Loucy (cell line): ENCODE data around the gene SMYD5.

Source experiments
- H2AFZ ChIP-seq: fragments of 200-600 bp; sonication (generic); 2 replicates; pipeline ENCODE4 v1.6.0; 2016; ENCODE audit warnings: antibody characterized with exemption, mild to moderate bottlenecking, low read length, moderate library complexity
- H3F3A ChIP-seq: fragments of 200-600 bp; 2 replicates; pipeline ENCODE4 v1.6.0; 2016; ENCODE audit warnings: antibody characterized with exemption, low read depth, mild to moderate bottlenecking
- H3K27me3 ChIP-seq: fragments of 200-600 bp; sonication (generic); 2 replicates; pipeline ENCODE4 v1.6.1; 2014; ENCODE audit warnings: low read length, mild to moderate bottlenecking; ENCODE audit not compliant: insufficient read depth, poor library complexity, severe bottlenecking
- H3K36me3 ChIP-seq: fragments of 200-600 bp; sonication (generic); 2 replicates; pipeline ENCODE4 v1.6.1; 2016; ENCODE audit warnings: low read length; ENCODE audit not compliant: insufficient read depth
- H3K4me1 ChIP-seq: fragments of 200-600 bp; sonication (generic); 2 replicates; pipeline ENCODE4 v1.5.1; 2014; ENCODE audit warnings: low read length, mild to moderate bottlenecking; ENCODE audit not compliant: insufficient read depth, poor library complexity, severe bottlenecking
- H3K4me2 ChIP-seq: fragments of 200-600 bp; sonication (generic); 2 replicates; pipeline ENCODE4 v1.6.0; 2014; ENCODE audit warnings: antibody characterized with exemption, low read length, low read depth, mild to moderate bottlenecking; ENCODE audit not compliant: poor library complexity, severe bottlenecking
- H3K4me3 ChIP-seq: fragments of 200-600 bp; sonication (generic); 2 replicates; pipeline ENCODE4 v1.5.1; 2014; ENCODE audit warnings: low read length, mild to moderate bottlenecking, mixed read lengths; ENCODE audit not compliant: poor library complexity, severe bottlenecking
- H3K79me2 ChIP-seq: fragments of 200-600 bp; sonication (generic); 2 replicates; pipeline ENCODE4 v1.6.1; 2014; ENCODE audit warnings: low read length; ENCODE audit not compliant: insufficient read depth
- H3K9ac ChIP-seq: fragments of 200-600 bp; sonication (generic); 2 replicates; pipeline ENCODE4 v1.6.0; 2014; ENCODE audit warnings: mild to moderate bottlenecking, low read depth, low read length, moderate library complexity; ENCODE audit not compliant: poor library complexity, severe bottlenecking
- H3K9me2 ChIP-seq: fragments of 200-600 bp; sonication (generic); replicated peaks from 2 replicates; pipeline ENCODE4 v1.6.1; 2016; ENCODE audit warnings: low read depth, low read length, mixed read lengths
- H3K9me3 ChIP-seq: fragments of 200-600 bp; sonication (generic); 2 replicates; pipeline ENCODE4 v1.6.1; 2014; ENCODE audit warnings: mild to moderate bottlenecking, antibody characterized with exemption, low read length, low read depth; ENCODE audit not compliant: insufficient read depth
- H4K20me1 ChIP-seq: fragments of 200-600 bp; sonication (generic); 2 replicates; pipeline ENCODE4 v1.6.0; 2014; ENCODE audit warnings: antibody characterized with exemption, low read length, mild to moderate bottlenecking; ENCODE audit not compliant: insufficient read depth, poor library complexity, severe bottlenecking
- CTCF ChIP-seq: fragments of 200-600 bp; sonication (generic); conservative IDR thresholded peaks from 2 replicates; pipeline ENCODE4 v1.5.1; 2014; ENCODE audit warnings: mild to moderate bottlenecking, antibody characterized with exemption, low read length
- EZH2phosphoT487 ChIP-seq: fragments of 200-600 bp; IDR thresholded peaks from 2 replicates; pipeline ENCODE4 v1.6.1; 2018; ENCODE audit warnings: antibody characterized with exemption, mild to moderate bottlenecking, moderate library complexity, borderline replicate concordance

SMYD5 gene

DNA sequence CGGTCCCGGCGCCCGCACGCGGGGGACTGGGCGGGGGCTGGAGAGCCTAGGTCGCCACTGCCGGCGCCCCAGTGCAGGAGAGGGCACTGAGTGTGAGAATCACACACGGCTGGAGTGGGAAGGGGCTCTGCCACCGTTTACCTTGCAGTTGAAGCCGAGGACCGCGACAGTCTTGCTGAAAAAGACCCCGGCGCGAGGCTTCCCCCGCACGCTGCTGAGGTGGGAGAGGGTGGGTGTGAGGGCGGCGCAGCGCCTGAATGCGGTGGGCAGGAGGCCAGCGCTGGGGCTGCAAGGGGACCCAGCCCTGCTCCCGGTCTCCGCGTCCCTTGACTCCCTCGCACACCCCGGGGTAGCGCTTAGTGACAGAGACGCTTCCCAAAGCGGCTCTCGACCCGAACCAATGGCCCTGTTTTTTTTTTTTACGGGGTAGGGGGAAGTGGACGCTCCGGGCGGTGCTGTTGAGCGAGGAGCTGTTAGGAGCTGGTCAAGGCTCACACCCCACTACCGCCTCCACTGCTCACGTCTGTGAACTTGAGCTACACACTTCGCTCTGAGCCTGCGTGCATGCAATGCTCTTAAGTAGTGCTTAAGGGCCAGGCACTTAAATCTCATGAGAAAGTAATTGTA lies 10.9 kb upstream of the SMYD5 start:
- no peak overlapping the region for H3K4me2 ChIP-seq

DNA sequence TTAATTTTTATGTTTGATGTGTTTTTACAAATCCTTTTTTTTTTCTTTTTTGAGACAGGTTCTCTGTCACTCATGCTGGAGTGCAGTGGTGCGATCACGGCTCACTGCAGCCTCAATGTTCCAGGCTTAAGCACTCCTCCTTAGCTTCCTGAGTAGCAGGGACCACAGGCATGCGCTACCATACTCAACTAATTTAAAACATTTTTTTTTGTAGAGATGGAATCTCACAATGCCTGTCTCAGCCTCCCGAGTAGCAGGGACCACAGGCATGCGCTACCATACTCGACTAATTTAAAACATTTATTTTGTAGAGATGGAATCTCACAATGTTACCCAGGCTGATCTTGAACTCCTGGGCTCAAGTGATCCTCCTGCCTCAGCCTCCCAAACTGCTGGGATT lies 8.4 kb upstream of the SMYD5 start:
- no peaks in the 10 kb centered on the region for H3F3A ChIP-seq
- H3K4me2 ChIP-seq: no peak overlapping the region
- H3K27me3 ChIP-seq: no peaks in the 10 kb centered on the region
- no peak overlapping the region for H3K9ac ChIP-seq
- TF ChIP-seq EZH2phosphoT487 (no peak), CTCF (no peak)
- no peaks in the 10 kb centered on the region for H3K36me3 ChIP-seq
- H3K4me3 ChIP-seq: no peak overlapping the region
- H3K9me2 ChIP-seq: no peaks in the 10 kb centered on the region
- H3K79me2 ChIP-seq: no peaks in the 10 kb centered on the region
- H4K20me1 ChIP-seq: no peaks in the 10 kb centered on the region
- no peaks in the 10 kb centered on the region for H3K4me1 ChIP-seq
- no peak overlapping the region for H2AFZ ChIP-seq
- H3K9me3 ChIP-seq: no peaks in the 10 kb centered on the region

More for the DNA sequence above, 10.9 kb upstream of the SMYD5 start:
- Histone ChIP-seq H3K9ac (no peak overlapping the region), H3K9me3 (no peaks in the 10 kb centered on the region), H3K36me3 (no peaks in the 10 kb centered on the region), H3K9me2 (no peaks in the 10 kb centered on the region), H2AFZ (no peak overlapping the region), H3K4me1 (no peaks in the 10 kb centered on the region), H4K20me1 (no peaks in the 10 kb centered on the region), H3K79me2 (no peaks in the 10 kb centered on the region), H3K4me3 (no peak overlapping the region), H3K27me3 (no peaks in the 10 kb centered on the region), H3F3A (no peaks in the 10 kb centered on the region)
- TF ChIP-seq CTCF (no peak), EZH2phosphoT487 (no peak)

- no peak overlapping the region for H3K4me3 ChIP-seq
- H3K9me2 ChIP-seq: no peaks in the 10 kb centered on the region
- no peaks in the 10 kb centered on the region for H3K27me3 ChIP-seq
- TF ChIP-seq EZH2phosphoT487: no peak
- no peak for TF ChIP-seq CTCF
- no peaks in the 10 kb centered on the region for H3F3A ChIP-seq
- H3K4me2 ChIP-seq: no peak overlapping the region
- peaks cover 11% of the 10 kb centered on the region for H3K4me1 ChIP-seq
- no peaks in the 10 kb centered on the region for H3K36me3 ChIP-seq
- H3K79me2 ChIP-seq: peaks cover 6% of the 10 kb centered on the region; the same call in 1 of the 2 replicates
- H4K20me1 ChIP-seq: no peaks in the 10 kb centered on the region
- no peak overlapping the region for H2AFZ ChIP-seq
- no peaks in the 10 kb centered on the region for H3K9me3 ChIP-seq
- H3K9ac ChIP-seq: no peak overlapping the region
These were observed 5.8 kb upstream of the SMYD5 start for GRCh38 chr2:73208258-73208657.
